NOMO-1 treated with DMSO at 0.1 percent for 48 hours (cell line): ENCODE data around the gene SHB.
A peak's percentile ranks its signal among the peaks of the same experiment; 100 is the strongest.

Experiments used
- DNase-seq: peaks from one replicate; lab custom pipeline; 2025; ENCODE audit not compliant: unreplicated experiment; lab: John Stamatoyannopoulos, UW

SHB gene

DNA sequence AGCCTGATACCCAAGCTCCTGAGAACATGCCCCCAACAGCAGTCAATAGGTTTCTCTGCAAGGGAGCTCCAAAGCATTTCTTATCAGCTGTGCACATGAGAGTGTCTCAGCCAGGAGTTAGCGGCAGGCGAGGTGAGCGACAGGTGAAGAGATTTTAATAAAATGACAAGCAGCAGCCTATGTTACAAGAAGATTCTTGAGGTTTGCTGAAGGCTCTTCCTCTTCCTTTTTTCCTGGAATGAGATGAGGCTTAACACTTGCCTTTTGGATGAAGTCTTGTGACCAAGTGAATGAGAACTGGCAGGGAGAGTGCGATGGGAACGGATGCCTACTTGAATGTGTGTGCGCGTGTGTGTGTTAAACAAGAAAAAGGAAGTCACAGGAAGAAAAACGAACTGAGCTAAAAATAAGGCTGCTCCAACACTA is 76.1 kb downstream of the SHB start:
- peak; percentile 44 for DNase-seq

DNA sequence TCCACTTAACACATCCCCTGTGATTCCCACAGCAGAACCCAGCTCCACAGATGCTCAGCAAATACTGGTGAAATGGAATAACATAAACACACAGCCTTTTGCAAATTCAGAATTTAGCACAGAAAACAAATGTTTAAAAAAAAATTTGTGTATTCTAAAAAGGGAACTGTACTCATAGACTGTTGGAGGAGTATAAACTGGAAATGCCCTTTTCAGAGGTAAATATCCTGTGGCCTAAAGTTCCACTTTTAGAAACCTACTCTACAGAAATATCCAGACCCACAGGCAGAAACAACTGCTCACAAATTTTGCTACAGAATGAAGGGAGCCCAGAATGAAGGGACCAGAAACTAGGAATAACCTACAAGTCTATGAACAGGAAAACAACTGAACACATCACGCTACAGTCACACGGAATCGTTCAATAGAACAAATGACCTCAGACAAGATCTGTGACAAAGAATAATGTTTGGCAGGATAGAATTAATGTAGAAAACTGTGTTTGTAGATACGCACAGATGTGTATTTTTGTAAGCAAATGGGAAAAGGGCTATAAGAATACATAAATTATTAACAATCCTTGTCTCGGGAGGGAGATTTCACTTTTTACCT is 78.5 kb downstream of the SHB start:
- peak; percentile 1 for DNase-seq

DNA sequence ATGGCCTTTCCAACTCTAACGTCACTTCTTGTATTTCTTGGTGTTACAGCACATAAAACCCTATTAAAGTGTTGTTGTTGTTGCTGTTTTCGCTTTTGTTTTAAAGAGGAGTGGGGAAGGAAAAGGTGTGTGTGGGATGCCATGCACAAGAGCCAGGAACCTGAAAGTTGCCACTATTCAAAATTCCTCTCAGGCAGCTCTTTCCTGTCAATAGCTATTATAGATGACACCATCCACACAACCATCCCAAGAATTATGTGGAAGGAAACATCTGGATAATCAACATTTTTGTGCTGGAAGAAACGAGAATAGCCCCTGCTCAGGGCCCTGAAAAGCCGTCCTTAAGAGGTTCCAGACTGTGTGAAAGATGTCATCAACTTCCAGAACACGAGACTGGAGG is 79.3 kb downstream of the SHB start:
- no peak for DNase-seq

DNA sequence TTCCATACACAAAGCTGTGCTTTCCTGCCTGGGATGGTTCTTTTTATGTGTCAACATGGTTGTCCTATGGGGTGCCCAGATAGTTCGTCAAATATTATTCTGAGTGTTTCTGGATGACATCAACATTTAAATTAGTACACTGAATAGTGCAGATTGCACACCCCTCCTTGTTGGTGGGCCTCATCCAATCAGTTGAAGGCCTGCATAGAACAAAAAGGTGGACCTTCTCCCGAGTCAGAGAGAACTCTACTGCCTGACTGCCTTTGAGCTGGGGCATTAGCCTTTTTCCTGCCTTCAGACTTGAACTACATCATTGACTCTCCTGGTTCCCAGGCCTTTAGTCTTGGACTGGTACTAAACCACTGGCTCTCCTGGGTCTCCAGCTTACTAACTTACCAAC is 80.4 kb downstream of the SHB start:
- DNase-seq, result no peak

DNA sequence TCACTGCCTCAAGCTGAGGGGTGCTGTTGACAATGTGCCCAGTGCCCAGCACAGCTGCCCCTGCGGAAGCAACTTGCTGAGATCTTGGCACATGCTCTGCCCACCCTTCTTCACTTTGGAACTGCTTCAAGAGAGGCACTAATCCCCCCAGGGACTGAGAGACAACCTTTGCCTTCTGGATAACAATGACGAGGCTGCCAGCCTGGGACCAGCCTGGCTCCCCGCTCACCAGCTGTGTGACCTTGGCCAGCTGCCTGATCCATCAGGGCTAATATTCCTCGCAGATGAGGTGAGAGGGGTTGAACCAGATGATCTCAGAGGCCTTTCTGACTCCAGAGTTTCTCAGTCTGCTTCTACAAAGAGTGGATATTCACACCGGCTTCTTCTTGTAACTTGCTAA is 81.0 kb downstream of the SHB start:
- no peak for DNase-seq

DNA sequence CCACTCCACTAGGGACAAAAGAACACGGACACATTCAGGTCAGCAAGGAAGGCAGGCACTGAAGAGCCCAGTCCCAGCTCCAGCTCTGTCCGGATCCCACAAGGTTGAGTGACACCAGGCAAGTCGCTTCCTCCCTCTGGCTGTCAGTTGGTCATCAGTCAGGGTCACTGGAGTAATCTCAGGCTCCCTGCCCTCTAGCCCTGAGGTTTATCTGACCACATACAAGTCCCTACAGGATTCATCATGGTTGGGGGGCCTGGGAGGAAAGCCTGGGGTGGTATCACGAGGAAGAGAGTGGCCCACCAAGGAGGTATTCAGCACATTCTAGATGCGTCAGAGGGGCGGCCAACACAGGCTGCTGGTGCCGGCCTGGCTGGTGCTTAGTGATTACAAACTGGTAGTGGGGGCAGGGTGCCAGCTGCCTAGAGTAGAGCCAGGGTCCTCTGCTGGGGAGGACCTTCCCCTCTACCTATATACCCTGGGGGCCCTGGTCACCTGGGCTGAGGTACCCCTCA is 81.5 kb downstream of the SHB start:
- DNase-seq, result no peak

DNA sequence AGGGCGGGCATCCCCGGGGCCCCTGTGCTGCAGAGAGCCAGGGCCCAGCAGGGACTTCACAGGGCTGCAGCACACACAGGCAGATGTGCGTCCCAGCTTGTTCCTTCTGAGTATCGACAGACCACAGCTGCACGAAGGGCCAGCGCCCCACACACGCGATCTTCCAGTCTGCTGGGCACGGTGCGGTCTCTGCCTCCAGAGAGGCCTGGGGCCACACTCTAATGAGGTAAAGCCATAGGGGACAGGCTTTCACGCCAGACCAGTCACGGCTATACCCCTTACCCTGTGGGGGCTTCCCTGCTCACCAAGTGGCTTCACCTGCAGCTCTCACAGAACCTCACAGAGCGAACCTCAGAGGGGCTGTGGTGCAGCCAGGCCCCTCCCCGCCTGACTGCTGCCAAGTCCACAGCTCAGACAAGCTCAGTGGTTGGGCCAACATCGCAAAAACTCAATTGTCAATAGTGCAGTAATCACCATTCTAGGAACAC is 82.2 kb downstream of the SHB start:
- DNase-seq, result no peak

DNA sequence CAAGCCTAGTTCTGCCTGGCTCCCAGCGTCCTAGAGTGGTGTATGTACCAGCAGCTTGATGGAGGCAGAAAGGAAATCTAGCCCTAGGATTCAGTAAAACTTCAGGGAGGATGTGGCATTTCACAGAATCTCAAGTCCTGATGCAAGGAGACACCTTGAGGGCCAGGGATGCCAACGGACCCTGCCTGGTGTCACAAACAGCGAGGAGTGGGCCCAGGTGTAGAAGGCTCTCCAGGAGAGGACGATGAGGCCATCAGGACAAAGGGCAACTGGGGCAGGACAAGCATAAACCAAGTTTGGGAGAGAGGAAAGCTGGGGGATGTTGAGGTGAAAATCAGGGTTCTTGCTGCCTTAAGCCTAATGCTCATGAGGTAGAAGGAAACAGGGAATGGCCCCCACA is 83.0 kb downstream of the SHB start:
- no peak for DNase-seq

DNA sequence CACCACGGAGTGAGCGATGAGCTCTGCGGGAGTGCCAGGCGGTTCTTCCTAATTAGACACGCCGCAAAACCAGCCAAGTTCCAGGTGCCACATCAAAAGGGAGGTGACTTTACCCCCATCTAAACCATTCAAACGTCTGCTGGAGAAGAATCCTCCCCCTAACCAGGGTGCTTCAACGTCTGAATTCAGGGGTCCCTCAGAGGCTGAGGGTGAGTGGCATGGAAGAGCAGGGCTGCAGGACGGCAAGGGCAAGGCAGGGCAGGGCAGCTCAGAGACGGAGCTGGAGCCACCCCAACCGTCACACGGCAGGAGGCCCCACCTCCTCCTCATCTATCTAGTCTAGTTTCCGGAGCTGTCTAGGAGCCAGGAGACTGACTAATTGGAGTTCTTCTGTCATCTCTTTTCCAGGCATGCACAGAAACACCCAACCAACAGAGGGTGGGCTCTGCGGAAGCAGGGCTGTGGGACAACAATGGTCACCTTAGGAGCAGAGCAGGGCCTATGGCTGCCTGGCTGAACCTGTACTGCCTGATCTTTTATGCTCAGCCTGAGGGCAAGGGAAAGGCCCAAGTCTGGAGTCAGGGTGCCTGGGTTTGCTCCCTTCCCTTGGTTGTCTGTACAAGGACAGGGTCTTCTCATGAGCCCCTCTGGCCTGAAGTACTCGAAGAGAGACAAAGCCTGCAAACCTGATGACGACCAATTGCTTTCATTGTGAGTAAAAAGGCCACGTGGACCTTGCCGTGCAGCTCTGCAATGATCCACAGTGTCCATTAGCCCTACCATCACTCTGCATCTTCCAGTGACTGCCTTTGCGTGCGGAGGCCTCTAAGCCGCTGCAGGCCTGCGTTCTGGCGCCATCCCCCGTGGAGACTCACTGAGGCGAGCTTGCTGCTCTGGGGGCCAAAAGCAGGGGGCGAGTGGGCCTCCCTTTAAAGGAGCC is 84.1 kb downstream of the SHB start:
- DNase-seq, result peak; percentile 57

DNA sequence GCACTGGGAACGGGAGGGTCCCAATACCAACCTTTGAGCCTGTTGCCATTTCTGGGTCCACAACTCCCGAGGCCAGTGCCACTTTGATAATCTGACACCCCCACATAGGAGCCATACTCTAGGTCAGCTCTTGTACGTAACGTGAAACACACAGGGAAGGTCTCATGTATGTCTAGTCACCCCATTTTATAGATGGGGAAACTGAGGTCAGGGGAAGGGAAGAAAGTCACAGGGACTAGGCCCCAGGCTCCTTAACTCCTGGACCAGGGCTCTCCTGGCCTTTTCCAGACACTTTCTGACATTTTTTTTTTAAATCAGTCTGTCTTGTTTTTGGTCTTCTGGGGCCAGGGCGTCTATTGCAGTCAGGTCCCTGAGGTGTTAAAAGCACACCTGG is 84.8 kb downstream of the SHB start:
- no peak for DNase-seq

DNA sequence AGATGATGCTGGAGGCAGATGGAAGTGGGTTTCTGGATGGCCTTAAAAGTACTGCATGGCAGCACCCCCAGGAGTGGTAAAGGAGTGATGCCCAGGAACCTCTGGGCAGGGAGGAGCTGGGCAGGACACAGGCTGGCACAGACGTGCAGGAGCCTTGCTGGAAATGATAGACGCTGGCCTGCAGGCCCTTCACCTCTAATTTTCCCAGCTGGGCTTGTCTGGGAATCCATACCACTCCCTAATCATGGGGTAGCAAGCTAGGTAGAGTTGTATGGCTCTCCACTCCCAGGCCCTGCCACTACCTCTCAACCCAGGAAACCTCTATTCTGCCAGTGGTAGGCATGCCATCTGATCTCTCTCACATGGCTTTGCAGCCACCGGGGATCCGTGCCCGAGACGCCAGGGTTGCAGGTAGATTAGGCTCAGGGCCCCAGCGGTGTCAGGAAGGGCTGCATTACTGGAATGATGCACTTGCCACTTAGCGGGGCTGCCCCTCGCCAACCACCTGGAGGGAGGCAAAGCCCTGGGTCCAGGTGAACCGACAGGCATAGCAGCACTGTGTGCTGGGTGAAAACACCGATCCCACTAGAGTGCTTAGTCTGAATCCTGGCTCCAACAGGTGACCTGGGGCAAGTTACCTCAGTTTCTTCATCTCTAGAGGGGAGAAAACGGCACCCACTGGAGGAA is 85.5 kb downstream of the SHB start:
- DNase-seq, result no peak

DNA sequence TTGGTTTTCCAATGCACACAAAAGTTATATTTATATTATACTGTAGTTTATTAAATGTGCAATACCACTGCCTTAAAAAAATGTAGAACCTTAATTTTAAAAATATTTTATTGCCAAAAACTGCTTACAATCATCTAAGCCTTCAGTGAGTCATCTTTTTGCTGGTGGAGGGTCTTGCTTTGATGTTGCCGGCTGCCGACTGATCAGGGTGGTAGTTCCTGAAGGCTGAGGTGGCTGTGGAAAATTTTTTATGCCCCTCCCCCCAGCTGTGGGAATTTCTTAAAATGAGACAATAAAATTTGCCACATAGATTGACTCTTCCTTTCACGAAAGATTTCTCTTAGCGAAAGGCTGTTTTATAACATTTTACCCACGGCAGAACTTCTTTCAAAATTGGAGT is 89.2 kb downstream of the SHB start:
- DNase-seq, result no peak

DNA sequence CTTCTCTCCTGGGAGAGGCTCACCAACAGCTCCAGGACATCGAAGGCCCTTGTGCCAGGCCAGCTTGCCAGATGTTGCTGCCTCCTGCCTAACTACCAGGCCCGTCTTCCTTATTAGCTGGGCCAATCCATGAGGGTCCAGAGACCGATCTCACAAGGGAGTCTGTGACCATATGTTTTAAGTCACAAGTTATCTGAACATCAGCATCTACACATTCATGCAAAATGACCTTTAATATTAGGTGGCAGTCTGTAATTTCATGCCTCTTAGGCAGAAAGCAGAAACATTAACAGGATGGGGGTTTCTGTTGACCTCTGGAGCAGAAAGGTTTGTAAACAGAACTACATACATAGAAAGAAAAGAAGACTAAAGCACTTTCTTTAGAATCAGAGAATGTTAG is 90.0 kb downstream of the SHB start:
- DNase-seq, result no peak

DNA sequence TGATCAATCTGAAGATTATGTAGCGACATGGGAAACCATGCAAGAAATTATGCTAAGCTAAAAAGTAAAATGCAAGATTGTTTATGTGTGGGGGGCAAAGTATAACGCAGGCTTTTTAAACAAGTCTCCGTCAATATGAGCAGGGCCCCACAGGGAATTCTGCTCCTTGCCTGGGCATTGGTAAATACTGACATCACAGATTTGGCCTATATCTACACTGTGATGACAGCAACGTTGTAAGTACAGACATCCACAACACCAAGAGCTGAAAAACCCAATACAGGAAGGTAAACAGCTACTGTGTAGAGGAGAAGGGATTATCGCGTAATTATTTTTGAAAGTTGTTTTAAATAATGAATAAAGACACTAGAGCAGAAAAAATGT is 90.6 kb downstream of the SHB start:
- DNase-seq, result no peak

DNA sequence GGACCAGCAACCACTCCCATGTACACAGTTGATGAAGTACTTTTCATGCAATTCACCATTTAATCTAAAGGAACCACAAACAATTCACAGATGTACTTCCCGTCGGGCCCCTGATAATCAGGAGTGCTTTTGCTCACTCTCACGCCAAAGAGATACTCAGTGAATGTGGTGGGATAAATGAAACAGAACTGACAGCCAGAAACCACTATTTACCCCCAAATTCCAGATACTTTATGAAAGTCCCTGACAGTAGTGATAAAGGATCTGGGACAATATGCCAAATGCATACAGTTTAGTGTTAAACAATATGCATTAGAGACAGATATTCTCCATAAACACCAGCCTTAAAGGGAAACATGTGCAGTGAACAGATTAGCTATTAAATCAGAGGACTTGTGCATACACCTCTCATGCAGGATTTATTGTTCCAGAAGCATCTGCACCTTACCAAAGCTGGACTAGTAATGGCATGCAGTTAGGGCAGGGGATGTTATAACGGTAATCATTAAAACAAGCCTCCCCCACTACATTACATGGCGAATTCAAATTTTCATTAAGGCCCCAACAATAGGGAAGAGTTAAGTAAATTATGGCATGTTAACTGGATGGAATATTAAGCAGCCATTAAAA is 91.1 kb downstream of the SHB start:
- DNase-seq, result no peak

DNA sequence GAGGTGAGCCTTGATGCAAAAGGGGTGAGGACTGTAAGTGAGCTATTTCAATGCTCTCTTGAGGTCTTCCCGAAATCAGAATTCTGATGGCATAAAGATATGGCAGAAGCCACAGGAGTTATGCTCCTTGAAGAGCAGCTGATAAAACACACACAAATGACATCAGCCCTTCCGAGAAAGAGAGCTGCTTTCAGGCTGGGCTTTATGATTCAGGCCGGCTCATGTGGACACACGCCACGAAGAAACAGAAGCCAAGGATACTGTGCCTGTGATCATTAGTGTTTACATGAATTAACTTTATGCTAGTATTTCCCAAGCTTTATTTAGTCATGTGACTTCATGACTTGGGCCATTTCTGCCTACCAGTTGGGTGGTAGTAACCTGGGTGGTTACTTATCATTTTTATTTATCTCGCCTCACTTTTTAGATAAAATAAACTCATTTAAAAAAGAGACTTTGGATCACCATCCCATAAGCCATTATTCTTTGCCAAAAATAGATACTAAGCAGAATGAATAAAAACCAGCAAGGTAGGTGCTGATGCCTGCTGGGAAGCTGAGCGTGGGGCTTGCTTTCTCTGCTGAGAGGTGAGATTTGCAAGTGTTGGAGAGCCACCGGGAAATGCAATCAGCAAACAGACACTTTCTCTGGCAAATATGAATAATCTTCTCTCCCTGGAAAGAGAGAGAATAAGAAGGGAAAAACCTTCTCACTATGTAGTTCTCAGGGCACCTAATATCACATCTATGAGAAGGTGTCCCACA is 92.1 kb downstream of the SHB start:
- no peak for DNase-seq

DNA sequence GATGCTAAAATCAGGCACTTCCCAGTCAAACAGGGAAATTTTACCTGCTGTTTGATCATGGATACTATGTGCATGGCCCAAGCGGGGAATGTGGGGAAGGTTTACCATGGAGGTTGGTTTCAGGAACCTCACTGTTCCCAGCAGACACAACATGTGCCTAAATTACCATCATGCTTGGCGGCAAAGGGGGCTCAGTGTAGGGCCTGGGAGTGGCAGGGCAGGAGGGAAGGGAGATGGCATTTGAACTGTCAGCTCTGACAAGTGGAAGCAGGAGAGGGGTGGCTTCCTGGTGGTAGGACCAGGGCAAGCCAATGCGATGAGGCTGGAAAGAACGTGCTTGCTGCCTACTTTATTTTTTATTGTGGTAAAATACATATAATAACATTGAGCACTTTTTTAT is 93.4 kb downstream of the SHB start:
- DNase-seq, result no peak

DNA sequence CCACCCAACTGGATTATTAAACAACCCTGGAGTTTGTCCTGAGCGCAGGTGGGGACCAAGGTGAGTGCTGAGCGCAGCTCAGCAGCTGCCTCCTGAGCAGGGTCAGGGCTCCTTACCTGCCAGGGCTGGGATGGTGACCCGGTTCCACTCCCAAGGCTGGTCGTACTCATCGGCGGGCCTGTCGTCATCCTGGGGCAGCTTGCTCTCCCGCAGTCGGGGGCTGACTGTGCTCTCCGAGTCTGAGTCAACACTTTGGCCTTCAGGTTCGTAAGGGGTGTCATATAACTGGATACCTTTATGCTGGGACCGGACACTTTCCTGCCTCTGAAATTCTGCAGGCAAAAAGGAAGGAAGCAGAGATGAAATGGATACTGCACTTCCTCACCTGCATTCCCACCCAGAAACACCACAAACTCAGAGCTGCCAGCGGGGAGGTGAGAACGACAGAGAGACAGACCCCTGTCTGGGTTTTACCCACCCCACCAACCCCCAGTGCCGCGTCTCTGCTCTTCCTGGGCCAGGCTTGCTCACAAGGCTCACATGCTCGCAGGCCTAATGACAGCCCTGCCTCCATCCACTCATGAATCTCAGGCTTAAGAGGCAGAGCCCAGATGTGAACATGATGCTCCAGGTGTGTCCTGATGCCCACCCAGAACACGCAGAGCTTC is 94.4 kb downstream of the SHB start:
- no peak for DNase-seq

DNA sequence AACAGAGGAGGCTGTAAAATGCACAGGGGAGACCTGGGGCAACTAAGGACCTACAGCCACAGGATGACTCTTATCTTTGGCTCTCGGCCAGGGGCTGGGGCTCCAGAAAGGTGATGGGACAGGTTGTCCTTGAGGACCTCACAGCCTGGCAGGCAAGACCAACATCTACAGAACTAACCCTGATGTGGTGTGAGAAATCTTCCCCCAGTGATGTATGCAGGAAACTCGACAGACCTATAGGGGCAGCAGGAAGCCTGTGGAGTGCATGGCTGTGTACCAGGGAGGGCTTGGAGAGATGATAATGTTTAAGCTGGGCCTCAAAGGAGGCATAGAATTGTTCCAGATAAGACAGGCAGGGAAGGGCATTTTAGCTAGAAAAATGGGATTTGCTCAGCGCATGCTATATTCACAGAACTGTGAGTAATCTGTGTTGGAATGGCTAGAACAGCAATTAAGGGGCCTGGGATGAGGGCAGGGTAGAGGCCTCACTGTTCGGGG is 96.6 kb downstream of the SHB start:
- DNase-seq, result no peak

DNA sequence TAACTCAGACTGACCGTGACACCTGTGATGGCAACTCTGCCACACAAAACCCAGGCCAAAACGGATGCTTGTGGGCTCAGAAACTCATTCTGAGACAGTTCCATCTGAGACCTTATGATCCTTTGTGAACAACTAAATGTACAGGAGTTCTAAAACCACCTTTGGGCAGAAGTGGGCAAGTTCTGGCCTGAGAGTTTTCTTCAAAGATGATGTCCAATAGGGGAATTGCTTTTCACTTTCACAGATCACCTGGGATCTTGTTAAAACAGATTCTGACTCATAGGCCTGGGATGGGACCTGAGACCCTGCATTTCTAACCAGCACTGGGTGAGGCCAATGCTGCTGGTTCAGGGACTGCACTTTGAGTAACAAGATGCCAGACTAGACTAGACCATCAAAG is 97.3 kb downstream of the SHB start:
- DNase-seq, result no peak
